Measurements from ENCODE around the gene ELN.

DNA sequence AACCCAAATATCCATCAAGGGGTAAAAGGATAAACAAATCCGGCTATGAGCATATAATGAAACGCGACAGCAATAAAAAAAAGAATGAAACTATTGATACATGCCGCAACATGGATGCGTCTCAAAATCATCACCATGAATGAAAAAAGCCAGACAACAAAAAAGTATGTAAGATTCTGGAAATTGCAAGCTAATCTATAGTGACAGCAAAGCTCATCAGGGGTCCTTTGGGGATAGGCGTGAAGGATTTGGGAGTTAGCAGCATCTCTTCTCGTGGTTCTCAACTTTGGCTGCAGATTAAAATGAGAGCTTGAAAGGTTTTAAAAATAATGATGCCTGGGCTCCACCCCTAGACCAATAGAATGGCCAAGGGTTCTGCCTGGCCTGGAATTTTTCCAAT is 46.0 kb upstream of the ELN start:
- TF ChIP-seq, protein P1, sequence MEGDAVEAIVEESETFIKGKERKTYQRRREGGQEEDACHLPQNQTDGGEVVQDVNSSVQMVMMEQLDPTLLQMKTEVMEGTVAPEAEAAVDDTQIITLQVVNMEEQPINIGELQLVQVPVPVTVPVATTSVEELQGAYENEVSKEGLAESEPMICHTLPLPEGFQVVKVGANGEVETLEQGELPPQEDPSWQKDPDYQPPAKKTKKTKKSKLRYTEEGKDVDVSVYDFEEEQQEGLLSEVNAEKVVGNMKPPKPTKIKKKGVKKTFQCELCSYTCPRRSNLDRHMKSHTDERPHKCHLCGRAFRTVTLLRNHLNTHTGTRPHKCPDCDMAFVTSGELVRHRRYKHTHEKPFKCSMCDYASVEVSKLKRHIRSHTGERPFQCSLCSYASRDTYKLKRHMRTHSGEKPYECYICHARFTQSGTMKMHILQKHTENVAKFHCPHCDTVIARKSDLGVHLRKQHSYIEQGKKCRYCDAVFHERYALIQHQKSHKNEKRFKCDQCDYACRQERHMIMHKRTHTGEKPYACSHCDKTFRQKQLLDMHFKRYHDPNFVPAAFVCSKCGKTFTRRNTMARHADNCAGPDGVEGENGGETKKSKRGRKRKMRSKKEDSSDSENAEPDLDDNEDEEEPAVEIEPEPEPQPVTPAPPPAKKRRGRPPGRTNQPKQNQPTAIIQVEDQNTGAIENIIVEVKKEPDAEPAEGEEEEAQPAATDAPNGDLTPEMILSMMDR (IDR thresholded peaks at IDR 0.05): no peak
- TF ChIP-seq POLR2A (IDR thresholded peaks at IDR 0.05) (no peak), POLR2AphosphoS5 (IDR thresholded peaks at IDR 0.05) (peak in 1 of 3 donors; percentile 41)
